GM19351 (cell line): ENCODE measurements around the gene KRTAP10-7.
"Not testable (repeated sequence)": the region's sequence is repeated elsewhere in the genome, so short reads cannot be mapped to it uniquely, and the experiment has no call there.

Experiments
- ATAC-seq: cut with Tn5 transposase; IDR thresholded peaks from one replicate; pipeline ENCODE4 v1.9.1; 2021; ENCODE audit warnings: mild to moderate bottlenecking, moderate library complexity; ENCODE audit not compliant: unreplicated experiment

The KRTAP10-7 gene

GRCh38 chr21:44610157-44610843 is 9.9 kb downstream of the KRTAP10-7 start:
- ATAC-seq, result not testable (repeated sequence)

GRCh38 chr21:44611551-44611950 is 11.2 kb downstream of the KRTAP10-7 start:
- ATAC-seq, result no peak

- no peak for ATAC-seq
Observed at GRCh38 chr21:44612029-44612486, 11.7 kb downstream of the KRTAP10-7 start, which contains the start of gene KRTAP10-8. Gene KRTAP10-8, plus strand, starts transcription at chr21:44612079. Its CDS starts 22 bp downstream, at chr21:44612101.

- ATAC-seq, result no peak
Observed at GRCh38 chr21:44612669-44613229, 12.4 kb downstream of the KRTAP10-7 start.

- ATAC-seq, result no peak
Observed at GRCh38 chr21:44613386-44614155, 13.2 kb downstream of the KRTAP10-7 start.

GRCh38 chr21:44614161-44614631 is 13.8 kb downstream of the KRTAP10-7 start:
- ATAC-seq, result no peak

GRCh38 chr21:44614961-44615391 is 14.6 kb downstream of the KRTAP10-7 start:
- no peak for ATAC-seq

- ATAC-seq, result no peak
Observed at GRCh38 chr21:44615466-44615865, 15.1 kb downstream of the KRTAP10-7 start.

GRCh38 chr21:44615911-44616590 is 15.7 kb downstream of the KRTAP10-7 start:
- no peak for ATAC-seq

- ATAC-seq, result no peak
Observed at GRCh38 chr21:44616591-44616926, 16.2 kb downstream of the KRTAP10-7 start.

- ATAC-seq, result no peak
Observed at GRCh38 chr21:44617071-44617501, 16.7 kb downstream of the KRTAP10-7 start.

- no peak for ATAC-seq
Observed at GRCh38 chr21:44618504-44618903, 18.1 kb downstream of the KRTAP10-7 start.

- ATAC-seq, result no peak
Observed at GRCh38 chr21:44618909-44619308, 18.5 kb downstream of the KRTAP10-7 start.

- no peak for ATAC-seq
Observed at GRCh38 chr21:44619886-44620285, 19.5 kb downstream of the KRTAP10-7 start.

- no peak for ATAC-seq
Observed at GRCh38 chr21:44623575-44623974, 23.2 kb downstream of the KRTAP10-7 start.

- ATAC-seq, result no peak
Observed at GRCh38 chr21:44625756-44626155, 25.4 kb downstream of the KRTAP10-7 start.

GRCh38 chr21:44626262-44626661 is 25.9 kb downstream of the KRTAP10-7 start:
- no peak for ATAC-seq

- no peak for ATAC-seq
Observed at GRCh38 chr21:44626673-44627143, 26.3 kb downstream of the KRTAP10-7 start, which contains the start of gene KRTAP10-9. Gene KRTAP10-9, plus strand, starts transcription at chr21:44627093. Its CDS starts 79 bp downstream, at chr21:44627172.

- not testable (repeated sequence) for ATAC-seq
Observed at GRCh38 chr21:44627181-44627822, 26.9 kb downstream of the KRTAP10-7 start.

- ATAC-seq, result not testable (repeated sequence)
Observed at GRCh38 chr21:44627831-44628233, 27.4 kb downstream of the KRTAP10-7 start.
